ENCODE results near the gene PHF12. TPM values are rescaled to one million over a fixed set of nuclear protein-coding genes. Genes with fewer than 3 reads are reported as not detected.

The PHF12 gene
- polyA plus RNA-seq, 2 of the 4 experiments (the other 2 are of a cell fraction) = 25.3 to 29.9 TPM

DNA sequence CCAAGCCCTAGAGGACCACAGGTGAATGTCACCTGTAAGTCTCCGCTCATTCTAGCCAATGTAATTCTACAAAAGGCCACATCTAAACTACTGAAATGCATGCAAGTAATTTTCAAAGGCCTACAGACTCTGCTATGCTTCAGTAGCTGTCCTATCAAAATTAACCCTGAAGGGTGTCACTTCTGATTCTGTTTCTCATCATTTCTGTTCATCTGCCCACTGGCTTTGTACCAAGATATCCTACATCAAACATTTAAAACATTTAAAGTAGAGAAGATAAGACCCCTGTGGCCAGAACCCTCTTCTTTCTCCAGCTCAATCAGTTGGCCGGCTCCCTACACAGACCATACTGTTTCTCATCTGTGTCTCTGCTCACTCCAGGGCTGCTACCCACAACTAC lies 21.5 kb downstream of the PHF12 start:
- Histone ChIP-seq H3K27ac (no peak overlapping the region), H3K4me3 (no peak overlapping the region), H3K4me1 (0 out of 3 replicates have a peak, but pooled peaks cover 4% of the 10 kb centered on the region), H3K4me2 (no peak overlapping the region), H3K9me3 (0 out of 3 replicates have a peak, but pooled peaks cover 3% of the 10 kb centered on the region)
- TF ChIP-seq, protein P1, sequence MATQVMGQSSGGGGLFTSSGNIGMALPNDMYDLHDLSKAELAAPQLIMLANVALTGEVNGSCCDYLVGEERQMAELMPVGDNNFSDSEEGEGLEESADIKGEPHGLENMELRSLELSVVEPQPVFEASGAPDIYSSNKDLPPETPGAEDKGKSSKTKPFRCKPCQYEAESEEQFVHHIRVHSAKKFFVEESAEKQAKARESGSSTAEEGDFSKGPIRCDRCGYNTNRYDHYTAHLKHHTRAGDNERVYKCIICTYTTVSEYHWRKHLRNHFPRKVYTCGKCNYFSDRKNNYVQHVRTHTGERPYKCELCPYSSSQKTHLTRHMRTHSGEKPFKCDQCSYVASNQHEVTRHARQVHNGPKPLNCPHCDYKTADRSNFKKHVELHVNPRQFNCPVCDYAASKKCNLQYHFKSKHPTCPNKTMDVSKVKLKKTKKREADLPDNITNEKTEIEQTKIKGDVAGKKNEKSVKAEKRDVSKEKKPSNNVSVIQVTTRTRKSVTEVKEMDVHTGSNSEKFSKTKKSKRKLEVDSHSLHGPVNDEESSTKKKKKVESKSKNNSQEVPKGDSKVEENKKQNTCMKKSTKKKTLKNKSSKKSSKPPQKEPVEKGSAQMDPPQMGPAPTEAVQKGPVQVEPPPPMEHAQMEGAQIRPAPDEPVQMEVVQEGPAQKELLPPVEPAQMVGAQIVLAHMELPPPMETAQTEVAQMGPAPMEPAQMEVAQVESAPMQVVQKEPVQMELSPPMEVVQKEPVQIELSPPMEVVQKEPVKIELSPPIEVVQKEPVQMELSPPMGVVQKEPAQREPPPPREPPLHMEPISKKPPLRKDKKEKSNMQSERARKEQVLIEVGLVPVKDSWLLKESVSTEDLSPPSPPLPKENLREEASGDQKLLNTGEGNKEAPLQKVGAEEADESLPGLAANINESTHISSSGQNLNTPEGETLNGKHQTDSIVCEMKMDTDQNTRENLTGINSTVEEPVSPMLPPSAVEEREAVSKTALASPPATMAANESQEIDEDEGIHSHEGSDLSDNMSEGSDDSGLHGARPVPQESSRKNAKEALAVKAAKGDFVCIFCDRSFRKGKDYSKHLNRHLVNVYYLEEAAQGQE (IDR thresholded peaks at IDR 0.05) = no peak
- TF ChIP-seq ESRRA (IDR thresholded peaks at IDR 0.05; ENCODE audit: borderline replicate concordance, low read length) = no peak
- FAIRE-seq (no peak), ATAC-seq (no peak), DNase-seq (ENCODE audit: low read depth in 1 of 2, low spot score in 1 of 2) (no peak)
- ChIA-PET POLR2A (interaction anchor here (0.9 to 1.6 kb wide), 2 partner anchors 20 to 22 kb away, joined by 3 to 7 read pairs; partner anchors contain the start of gene PHF12), CTCF (interaction anchor here (0.7 to 38.2 kb wide), 6 partner anchors 13 to 202 kb away, joined by 3 to 685 read pairs (median 6); partner anchors contain the start of genes DHRS13, FLOT2 and SEZ6)
- 100% methylated on average over 2 of the region's 2 CpGs for WGBS (ENCODE audit: missing lambda C conversion rate)

DNA sequence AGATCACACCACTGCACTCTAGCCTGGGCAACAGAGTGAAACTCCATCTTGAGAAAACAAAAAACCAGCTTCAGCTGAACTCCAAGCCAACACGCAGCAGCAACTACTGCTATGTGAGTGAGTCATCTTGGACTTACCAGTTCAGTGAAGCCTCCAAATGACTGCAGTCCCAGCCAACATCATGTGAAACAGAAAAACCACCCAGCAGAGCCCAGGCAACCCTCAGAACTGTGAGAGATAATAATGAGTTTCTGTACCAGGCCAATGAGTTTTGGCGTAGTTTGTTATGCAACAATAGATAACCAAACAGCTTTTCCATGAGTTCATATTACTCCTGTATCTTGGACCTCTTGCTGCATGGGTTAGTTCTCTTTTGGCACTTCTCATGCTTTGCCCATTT lies 23.3 kb downstream of the PHF12 start:
- Histone ChIP-seq H3K27ac (no peak overlapping the region), H3K4me3 (no peak overlapping the region), H3K9me3 (0 out of 3 replicates have a peak, but pooled peaks cover 3% of the 10 kb centered on the region), H3K4me2 (no peak overlapping the region), H3K4me1 (0 out of 3 replicates have a peak, but pooled peaks cover 4% of the 10 kb centered on the region)
- no peak for TF ChIP-seq ZFP36 (IDR thresholded peaks at IDR 0.05; ENCODE audit: borderline replicate concordance, partially characterized antibody)
- TF ChIP-seq HDAC2 (IDR thresholded peaks at IDR 0.05) = no peak
- no peak for TF ChIP-seq CHD2 (IDR thresholded peaks at IDR 0.05; ENCODE audit: low read length, partially characterized antibody)
- no peak for TF ChIP-seq ESRRA (IDR thresholded peaks at IDR 0.05; ENCODE audit: borderline replicate concordance, low read length)
- TF ChIP-seq EP300 (IDR thresholded peaks at IDR 0.05) = no peak
- TF ChIP-seq GATA3 (IDR thresholded peaks at IDR 0.05; ENCODE audit: borderline replicate concordance) = no peak
- TF ChIP-seq, protein P1 (IDR thresholded peaks at IDR 0.05) = no peak
- TF ChIP-seq KDM5A (IDR thresholded peaks at IDR 0.05) = no peak
- no peak for TF ChIP-seq PHF8 (IDR thresholded peaks at IDR 0.05; ENCODE audit: borderline replicate concordance, low read depth)
- TF ChIP-seq RFX5 (IDR thresholded peaks at IDR 0.05) = no peak
- no peak for TF ChIP-seq TFCP2L1 (CRISPR knock-in tag; IDR thresholded peaks at IDR 0.05)
- no peak for TF ChIP-seq BHLHE40 (IDR thresholded peaks at IDR 0.05; ENCODE audit: low read depth, low read length)
- TF ChIP-seq JUN (IDR thresholded peaks at IDR 0.05) = no peak
- DNase-seq (ENCODE audit: low read depth in 1 of 2, low spot score in 1 of 2) (no peak), ATAC-seq (no peak), FAIRE-seq (no peak)
- 100% methylated on average over 2 of the region's 2 CpGs for WGBS (ENCODE audit: missing lambda C conversion rate)
- ChIA-PET POLR2A (no interaction called here), CTCF (interaction anchor here (0.8 to 38.2 kb wide), 4 partner anchors 20 to 375 kb away, joined by 3 to 685 read pairs (median 248); partner anchors contain the start of genes DHRS13 and FLOT2)

DNA sequence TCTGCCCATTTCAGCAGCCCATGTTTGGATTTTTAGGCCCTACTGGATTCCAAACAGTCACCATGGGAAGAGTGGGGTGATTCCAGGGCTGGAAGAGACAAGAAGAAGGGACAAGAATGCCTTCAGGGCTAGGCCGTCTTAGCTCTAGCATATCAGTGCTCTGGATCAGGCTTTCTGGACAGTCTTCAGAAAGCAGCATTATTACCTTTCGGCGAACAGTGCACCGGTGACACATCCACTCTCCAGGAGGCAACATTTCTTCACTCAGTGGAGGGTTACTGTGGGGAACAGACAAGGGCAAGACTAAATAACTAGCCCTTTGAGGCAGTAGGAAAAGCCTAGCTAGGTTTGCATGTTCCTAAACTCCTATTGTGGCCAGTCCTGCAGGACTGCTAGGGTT lies 24.5 kb downstream of the PHF12 start:
- 0 out of 6 replicates have a peak, but pooled peaks of 1 of the 2 experiments have one; percentile 39 for ATAC-seq
- H3K4me3 ChIP-seq = no peak overlapping the region
- no peak for DNase-seq (ENCODE audit: low read depth in 1 of 2, low spot score in 1 of 2)
- no peak for FAIRE-seq
- no peak overlapping the region for H3K4me2 ChIP-seq
- H3K4me1 ChIP-seq = 0 out of 3 replicates have a peak, but pooled peaks cover 4% of the 10 kb centered on the region
- TF ChIP-seq, protein P2, sequence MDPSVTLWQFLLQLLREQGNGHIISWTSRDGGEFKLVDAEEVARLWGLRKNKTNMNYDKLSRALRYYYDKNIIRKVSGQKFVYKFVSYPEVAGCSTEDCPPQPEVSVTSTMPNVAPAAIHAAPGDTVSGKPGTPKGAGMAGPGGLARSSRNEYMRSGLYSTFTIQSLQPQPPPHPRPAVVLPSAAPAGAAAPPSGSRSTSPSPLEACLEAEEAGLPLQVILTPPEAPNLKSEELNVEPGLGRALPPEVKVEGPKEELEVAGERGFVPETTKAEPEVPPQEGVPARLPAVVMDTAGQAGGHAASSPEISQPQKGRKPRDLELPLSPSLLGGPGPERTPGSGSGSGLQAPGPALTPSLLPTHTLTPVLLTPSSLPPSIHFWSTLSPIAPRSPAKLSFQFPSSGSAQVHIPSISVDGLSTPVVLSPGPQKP (IDR thresholded peaks at IDR 0.05; ENCODE audit: low read depth, low read length) = no peak
- peak; percentile 40 for TF ChIP-seq MAFK (IDR thresholded peaks at IDR 0.05; ENCODE audit: partially characterized antibody)
- WGBS (ENCODE audit: missing lambda C conversion rate) = 98% methylated on average over 4 of the region's 4 CpGs
- ChIA-PET POLR2A (no interaction called here), CTCF (interaction anchor here (1.4 to 38.2 kb wide), 6 partner anchors 18 to 252 kb away, joined by 5 to 685 read pairs (median 12); partner anchors contain the start of genes DHRS13 and FLOT2)
- no peak overlapping the region for H3K27ac ChIP-seq
- H3K9me3 ChIP-seq = 0 out of 3 replicates have a peak, but pooled peaks cover 3% of the 10 kb centered on the region

Data from A549 (cell line).